Measurements from ENCODE around the gene KIF4A. TPM values are rescaled to one million over a fixed set of nuclear protein-coding genes. Genes with fewer than 3 reads are reported as not detected.

KIF4A gene
- total and polyA plus RNA-seq, 8 donors, result 1.6 to 30.4 (median 13.2) TPM

- Histone ChIP-seq H3K9me3 (no peaks in the 10 kb centered on the region), H3K27me3 (peaks cover 0 to 2% of the 10 kb centered on the region in 2 donors), H3K36me3 (no peaks in the 10 kb centered on the region), H3K27ac (no peak overlapping the region), H3K4me3 (no peak overlapping the region), H3K4me1 (no peaks in the 10 kb centered on the region)
- DNase-seq (no peak), ATAC-seq (no peak)
- TF ChIP-seq CTCF (IDR thresholded peaks at IDR 0.05), result no peak
- intact Hi-C loops (cut with DNase I), result no loop called here
Observed at GRCh38 chrX:70461026-70461425, 171.1 kb downstream of the KIF4A start.

GRCh38 chrX:70464051-70464450 lies 174.1 kb downstream of the KIF4A start:
- intact Hi-C loops (cut with DNase I), result no loop called here
- Histone ChIP-seq H3K9me3 (no peaks in the 10 kb centered on the region), H3K27ac (no peak overlapping the region), H3K36me3 (no peaks in the 10 kb centered on the region), H3K27me3 (no peaks in the 10 kb centered on the region), H3K4me3 (no peak overlapping the region), H3K4me1 (no peaks in the 10 kb centered on the region)
- ATAC-seq (no peak), DNase-seq (no peak)
- TF ChIP-seq CTCF (IDR thresholded peaks at IDR 0.05), result no peak

- no peak for DNase-seq
- Histone ChIP-seq H3K4me3 (no peak overlapping the region), H3K9me3 (no peaks in the 10 kb centered on the region), H3K27ac (no peak overlapping the region), H3K36me3 (no peaks in the 10 kb centered on the region), H3K4me1 (no peaks in the 10 kb centered on the region), H3K27me3 (no peaks in the 10 kb centered on the region)
- no peak for ATAC-seq
- TF ChIP-seq CTCF (IDR thresholded peaks at IDR 0.05), result no peak
- intact Hi-C loops (cut with DNase I), result no loop called here
Observed at GRCh38 chrX:70466968-70467367, 177.1 kb downstream of the KIF4A start.

GRCh38 chrX:70468709-70469108 lies 178.8 kb downstream of the KIF4A start:
- H3K27ac ChIP-seq, result no peak overlapping the region
- no peaks in the 10 kb centered on the region for H3K27me3 ChIP-seq
- intact Hi-C loops (cut with DNase I), result no loop called here
- DNase-seq (no peak), ATAC-seq (no peak)
- H3K9me3 ChIP-seq, result no peaks in the 10 kb centered on the region
- no peak for TF ChIP-seq CTCF (IDR thresholded peaks at IDR 0.05)
- H3K36me3 ChIP-seq, result no peaks in the 10 kb centered on the region
- H3K4me3 ChIP-seq, result no peak overlapping the region
- H3K4me1 ChIP-seq, result no peaks in the 10 kb centered on the region

Other genes with a start within 250 kb of the KIF4A start
- not detected for gene AWAT2, start 240.2 kb upstream of the KIF4A start, total RNA-seq
- not detected for gene AWAT2, start 240.2 kb upstream of the KIF4A start, polyA plus RNA-seq (ENCODE audit: insufficient read length in 6 of 6)
- not detected for gene OTUD6A, start 227.6 kb upstream of the KIF4A start, total RNA-seq
- gene OTUD6A, start 227.6 kb upstream of the KIF4A start, polyA plus RNA-seq (ENCODE audit: insufficient read length in 6 of 6), result under 1 TPM in 3 of 6 donors, not detected in 3; 0.09 to 0.13 (median 0.10) TPM
- gene IGBP1, start 156.7 kb upstream of the KIF4A start, total RNA-seq, result 10 to 100 TPM; 33.7 to 46.6 TPM
- gene IGBP1, start 156.7 kb upstream of the KIF4A start, polyA plus RNA-seq (ENCODE audit: insufficient read length in 6 of 6), result 100 to 1,000 TPM in 4 of 6 donors, 10 to 100 TPM in 2; 86.0 to 111 (median 107) TPM
- not detected for gene DGAT2L6, start 112.6 kb upstream of the KIF4A start, total RNA-seq
- gene DGAT2L6, start 112.6 kb upstream of the KIF4A start, polyA plus RNA-seq (ENCODE audit: insufficient read length in 6 of 6), result not detected
- not detected for gene AWAT1, start 55.4 kb upstream of the KIF4A start, total RNA-seq
- under 1 TPM in 3 of 6 donors, not detected in 3; 0.13 to 0.36 (median 0.13) TPM for gene AWAT1, start 55.4 kb upstream of the KIF4A start, polyA plus RNA-seq (ENCODE audit: insufficient read length in 6 of 6)
- gene P2RY4, start 29.9 kb upstream of the KIF4A start, total RNA-seq, result under 1 TPM in 1 of 2 donors, not detected in 1; 0.26 TPM
- gene P2RY4, start 29.9 kb upstream of the KIF4A start, polyA plus RNA-seq (ENCODE audit: insufficient read length in 6 of 6), result under 1 TPM; 0.38 to 0.73 (median 0.47) TPM
- gene ARR3, start 21.8 kb upstream of the KIF4A start, total RNA-seq, result not detected
- 1 to 10 TPM; 1.2 to 2.1 (median 1.6) TPM for gene ARR3, start 21.8 kb upstream of the KIF4A start, polyA plus RNA-seq (ENCODE audit: insufficient read length in 6 of 6)
- not detected for gene RAB41, start 7.9 kb upstream of the KIF4A start, total RNA-seq
- 1 to 10 TPM in 5 of 6 donors, under 1 TPM in 1; 0.71 to 1.9 (median 1.3) TPM for gene RAB41, start 7.9 kb upstream of the KIF4A start, polyA plus RNA-seq (ENCODE audit: insufficient read length in 6 of 6)
- gene PDZD11, start 177 bp upstream of the KIF4A start, total RNA-seq, result 10 to 100 TPM; 29.9 to 39.2 TPM
- 10 to 100 TPM; 50.2 to 60.9 (median 56.8) TPM for gene PDZD11, start 177 bp upstream of the KIF4A start, polyA plus RNA-seq (ENCODE audit: insufficient read length in 6 of 6)
- gene GDPD2, start 133.2 kb downstream of the KIF4A start, total RNA-seq, result not detected
- gene GDPD2, start 133.2 kb downstream of the KIF4A start, polyA plus RNA-seq (ENCODE audit: insufficient read length in 6 of 6), result under 1 TPM; 0.12 to 0.38 (median 0.20) TPM
- 10 to 100 TPM; 22.3 to 29.9 TPM for gene DLG3, start 154.7 kb downstream of the KIF4A start, total RNA-seq
- 10 to 100 TPM; 47.9 to 56.2 (median 53.0) TPM for gene DLG3, start 154.7 kb downstream of the KIF4A start, polyA plus RNA-seq (ENCODE audit: insufficient read length in 6 of 6)

All from left lung (tissue), 10 donors.